GM23338 (cell line): ENCODE measurements around the gene ADH1A. TPM values are rescaled to one million over a fixed set of nuclear protein-coding genes. Genes with fewer than 3 reads are reported as not detected.

Experiments
- ATAC-seq: fragments of 200-7000 bp; cut with Tn5 transposase; 3 replicates; pipeline ENCODE4 v1.9.1; 2020
- DNase-seq: peaks from one replicate; pipeline ENCODE4 v3.0.0-alpha.2; 2015; ENCODE audit warnings: low spot score
- H2AFZ ChIP-seq: fragments of 200-600 bp; sonication (generic); 2 replicates; pipeline ENCODE4 v1.8.0; 2016; ENCODE audit warnings: antibody characterized with exemption, mild to moderate bottlenecking, moderate library complexity
- H3F3A ChIP-seq: fragments of 200-600 bp; sonication (generic); replicated peaks from 2 replicates; pipeline ENCODE4 v1.8.0; 2017; ENCODE audit warnings: antibody characterized with exemption, mixed run types, low read depth
- H3K27ac ChIP-seq: fragments of 200-600 bp; sonication (generic); 2 replicates; pipeline ENCODE4 v1.6.1; 2016; ENCODE audit warnings: low read depth
- H3K27me3 ChIP-seq: fragments of 200-600 bp; sonication (generic); 2 replicates; pipeline ENCODE4 v1.8.0; 2016; ENCODE audit warnings: mild to moderate bottlenecking, mixed run types, moderate library complexity; ENCODE audit not compliant: insufficient read depth
- H3K36me3 ChIP-seq: fragments of 200-600 bp; sonication (generic); 2 replicates; pipeline ENCODE4 v1.8.0; 2016; ENCODE audit warnings: mild to moderate bottlenecking; ENCODE audit not compliant: insufficient read depth
- H3K4me1 ChIP-seq: fragments of 200-600 bp; sonication (generic); 2 replicates; pipeline ENCODE4 v1.8.0; 2016; ENCODE audit warnings: mild to moderate bottlenecking, moderate library complexity; ENCODE audit not compliant: insufficient read depth
- H3K4me2 ChIP-seq: fragments of 200-600 bp; sonication (generic); 2 replicates; pipeline ENCODE4 v1.7.1; 2017; ENCODE audit warnings: mixed run types
- H3K4me3 ChIP-seq: fragments of 200-600 bp; sonication (generic); 2 replicates; pipeline ENCODE4 v1.6.1; 2016; ENCODE audit warnings: mixed run types
- H3K79me2 ChIP-seq: fragments of 200-600 bp; sonication (generic); replicated peaks from 2 replicates; pipeline ENCODE4 v1.8.0; 2017; ENCODE audit warnings: mild to moderate bottlenecking; ENCODE audit not compliant: insufficient read depth
- H3K9me2 ChIP-seq: fragments of 200-600 bp; sonication (generic); 2 replicates; pipeline ENCODE4 v1.8.0; 2017; ENCODE audit not compliant: insufficient read depth
- H4K20me1 ChIP-seq: fragments of 200-600 bp; sonication (generic); replicated peaks from 2 replicates; pipeline ENCODE4 v1.8.0; 2017; ENCODE audit warnings: mild to moderate bottlenecking; ENCODE audit not compliant: insufficient read depth
- H3K27ac Mint-ChIP-seq: 2 replicates; pipeline ENCODE4 v1.8.0; 2020; ENCODE audit warnings: inconsistent platforms, mild to moderate bottlenecking, moderate library complexity, mixed read lengths
- H3K27me3 Mint-ChIP-seq: 3 replicates; pipeline ENCODE4 v1.8.0; 2022; ENCODE audit warnings: low read depth, mild to moderate bottlenecking, moderate library complexity, mixed read lengths, inconsistent platforms; ENCODE audit not compliant: insufficient read depth, poor library complexity
- H3K36me3 Mint-ChIP-seq: 3 replicates; pipeline ENCODE4 v1.8.0; 2021; ENCODE audit warnings: low read depth, mild to moderate bottlenecking, inconsistent platforms, moderate library complexity, mixed read lengths
- H3K4me1 Mint-ChIP-seq: 3 replicates; pipeline ENCODE4 v1.8.0; 2020; ENCODE audit warnings: mild to moderate bottlenecking, inconsistent platforms, mixed read lengths
- H3K4me3 Mint-ChIP-seq: 3 replicates; pipeline ENCODE4 v1.8.0; 2021; ENCODE audit warnings: moderate library complexity, mild to moderate bottlenecking, inconsistent platforms, mixed read lengths
- H3K9me3 Mint-ChIP-seq: 3 replicates; pipeline ENCODE4 v1.8.0; 2020; ENCODE audit warnings: moderate library complexity, mild to moderate bottlenecking, inconsistent platforms, mixed read lengths
- EZH2 ChIP-seq: fragments of 200-600 bp; sonication (generic); IDR thresholded peaks from one replicate; pipeline ENCODE4 v1.8.0; 2017; ENCODE audit warnings: antibody characterized with exemption, mild to moderate bottlenecking, low read depth; ENCODE audit not compliant: unreplicated experiment
- EZH2phosphoT487 ChIP-seq: fragments of 200-600 bp; sonication (generic); IDR thresholded peaks from one replicate; pipeline ENCODE4 v1.8.1; 2018; ENCODE audit warnings: antibody characterized with exemption; ENCODE audit not compliant: unreplicated experiment
- NANOG ChIP-seq: IDR thresholded peaks from 2 replicates; pipeline ENCODE4 v1.6.1; 2016; ENCODE audit warnings: antibody characterized with exemption, borderline replicate concordance
- ZNF331 ChIP-seq: fragments of 250-450 bp; sonication (Bioruptor Pico); IDR thresholded peaks from 2 replicates; pipeline ENCODE4 v1.5.0; 2020; ENCODE audit warnings: low read depth, mild to moderate bottlenecking, moderate library complexity
- polyA plus RNA-seq: library from polyadenylated mRNA; unstranded; fragments of >200 nt; fragmentation: Nextera tagmentation; extraction: Ambion mirVana; gene quantifications from 2 replicates; pipeline ENCODE4 v1.2.1, GENCODE V29; 2016
- total RNA-seq: library from RNA; depleted of rRNA; stranded (reverse); fragments of >200 nt; shearing (Covaris generic); gene quantifications from 2 replicates; pipeline ENCODE4 v1.2.3, GENCODE V29; 2014
- TF ChIP-seq, protein P1 (sequence below): IDR thresholded peaks from one replicate; pipeline ENCODE4 v1.6.1; 2018; ENCODE audit warnings: antibody characterized with exemption; ENCODE audit not compliant: unreplicated experiment
- TF ChIP-seq, protein P2 (sequence below): fragments of 250-450 bp; sonication (Bioruptor Pico); IDR thresholded peaks from 2 replicates; pipeline ENCODE4 v1.5.0; 2020; ENCODE audit warnings: mild to moderate bottlenecking, moderate library complexity

Gene ADH1A
- total and polyA plus RNA-seq, 2 experiments from 2014 or later, result not detected

DNA sequence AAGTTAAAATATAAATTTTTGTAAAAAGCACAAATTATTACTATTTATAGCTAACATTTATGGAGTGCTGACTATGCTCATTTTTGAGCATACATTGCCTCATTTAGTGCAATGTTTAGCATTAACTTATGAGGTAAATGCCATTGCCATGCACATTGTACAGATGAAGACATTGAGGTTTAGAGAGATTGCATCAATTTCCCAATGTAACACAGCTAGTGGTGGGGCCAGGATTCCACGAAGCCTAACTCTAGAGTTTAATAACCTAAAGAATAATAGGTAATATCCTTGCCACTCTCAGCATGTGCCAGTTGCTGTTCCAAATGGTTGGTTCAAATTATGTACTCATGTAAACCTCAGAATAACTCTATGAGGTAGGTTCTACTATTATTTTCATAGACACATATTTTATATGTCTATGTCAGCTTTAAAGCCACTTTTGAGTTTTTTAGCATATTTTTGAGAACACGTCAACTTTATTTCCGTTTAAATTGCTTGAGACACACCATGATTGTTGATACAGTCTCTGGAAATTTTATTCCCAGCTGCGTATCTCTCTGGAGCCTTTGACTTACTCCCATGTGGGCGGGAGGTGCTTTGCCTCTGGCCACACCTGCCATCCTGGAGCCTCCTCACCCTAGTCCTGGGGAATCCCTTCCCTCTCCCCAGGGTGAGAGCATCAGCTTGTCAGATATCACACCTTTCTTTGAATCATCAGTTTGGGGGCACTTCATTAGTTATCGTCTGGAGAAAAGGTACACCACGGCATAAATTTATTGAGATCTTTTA is 10.8 kb upstream of the ADH1A start:
- Histone ChIP-seq H3K9me2 (peaks cover 5% of the 10 kb centered on the region; the same call in 1 of the 2 replicates), H3K79me2 (no peaks in the 10 kb centered on the region), H3K4me3 (no peak overlapping the region), H3K36me3 (no peaks in the 10 kb centered on the region), H3K27me3 (no peaks in the 10 kb centered on the region), H3K4me2 (no peak overlapping the region), H4K20me1 (no peaks in the 10 kb centered on the region), H3K27ac (no peak overlapping the region), H3K4me1 (no peaks in the 10 kb centered on the region), H3F3A (no peaks in the 10 kb centered on the region), H2AFZ (no peak overlapping the region)
- peaks cover 8% of the 10 kb centered on the region; the same call in 2 of the 3 replicates for H3K9me3 Mint-ChIP-seq
- TF ChIP-seq EZH2 (no peak), NANOG (no peak)
- TF ChIP-seq, protein P1, sequence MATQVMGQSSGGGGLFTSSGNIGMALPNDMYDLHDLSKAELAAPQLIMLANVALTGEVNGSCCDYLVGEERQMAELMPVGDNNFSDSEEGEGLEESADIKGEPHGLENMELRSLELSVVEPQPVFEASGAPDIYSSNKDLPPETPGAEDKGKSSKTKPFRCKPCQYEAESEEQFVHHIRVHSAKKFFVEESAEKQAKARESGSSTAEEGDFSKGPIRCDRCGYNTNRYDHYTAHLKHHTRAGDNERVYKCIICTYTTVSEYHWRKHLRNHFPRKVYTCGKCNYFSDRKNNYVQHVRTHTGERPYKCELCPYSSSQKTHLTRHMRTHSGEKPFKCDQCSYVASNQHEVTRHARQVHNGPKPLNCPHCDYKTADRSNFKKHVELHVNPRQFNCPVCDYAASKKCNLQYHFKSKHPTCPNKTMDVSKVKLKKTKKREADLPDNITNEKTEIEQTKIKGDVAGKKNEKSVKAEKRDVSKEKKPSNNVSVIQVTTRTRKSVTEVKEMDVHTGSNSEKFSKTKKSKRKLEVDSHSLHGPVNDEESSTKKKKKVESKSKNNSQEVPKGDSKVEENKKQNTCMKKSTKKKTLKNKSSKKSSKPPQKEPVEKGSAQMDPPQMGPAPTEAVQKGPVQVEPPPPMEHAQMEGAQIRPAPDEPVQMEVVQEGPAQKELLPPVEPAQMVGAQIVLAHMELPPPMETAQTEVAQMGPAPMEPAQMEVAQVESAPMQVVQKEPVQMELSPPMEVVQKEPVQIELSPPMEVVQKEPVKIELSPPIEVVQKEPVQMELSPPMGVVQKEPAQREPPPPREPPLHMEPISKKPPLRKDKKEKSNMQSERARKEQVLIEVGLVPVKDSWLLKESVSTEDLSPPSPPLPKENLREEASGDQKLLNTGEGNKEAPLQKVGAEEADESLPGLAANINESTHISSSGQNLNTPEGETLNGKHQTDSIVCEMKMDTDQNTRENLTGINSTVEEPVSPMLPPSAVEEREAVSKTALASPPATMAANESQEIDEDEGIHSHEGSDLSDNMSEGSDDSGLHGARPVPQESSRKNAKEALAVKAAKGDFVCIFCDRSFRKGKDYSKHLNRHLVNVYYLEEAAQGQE, result no peak
- no peak overlapping the region for H3K27ac Mint-ChIP-seq
- H3K27me3 Mint-ChIP-seq, result peaks cover 2% of the 10 kb centered on the region
- ATAC-seq, result no peak
- no peak for DNase-seq
- H3K4me3 Mint-ChIP-seq, result no peak overlapping the region
- H3K4me1 Mint-ChIP-seq, result no peaks in the 10 kb centered on the region
- no peaks in the 10 kb centered on the region for H3K36me3 Mint-ChIP-seq

DNA sequence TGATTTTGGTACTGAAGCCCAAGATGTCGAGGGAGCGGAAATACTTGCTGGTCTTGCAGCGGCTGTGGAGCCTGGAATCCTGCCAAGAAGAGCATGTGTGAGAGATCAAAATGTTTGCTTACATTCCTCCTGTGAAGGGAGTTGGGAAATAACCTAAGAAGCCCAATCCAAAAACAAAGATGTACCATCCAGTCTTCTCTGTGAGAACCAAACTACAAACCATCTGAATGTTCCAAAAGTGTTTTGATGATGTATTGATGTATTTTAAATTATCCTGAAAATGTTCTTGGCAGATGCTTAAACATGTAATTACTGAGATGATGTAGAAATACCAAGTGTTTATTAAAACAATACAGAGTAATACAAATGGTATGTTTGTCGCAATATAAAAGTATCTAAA is 10.1 kb upstream of the ADH1A start:
- DNase-seq (no peak), ATAC-seq (no peak)
- H3K27ac Mint-ChIP-seq, result no peak overlapping the region
- H3K36me3 ChIP-seq, result no peaks in the 10 kb centered on the region
- H3K9me3 Mint-ChIP-seq, result peaks cover 8% of the 10 kb centered on the region; the same call in 2 of the 3 replicates
- no peaks in the 10 kb centered on the region for H3K27me3 ChIP-seq
- H3K27me3 Mint-ChIP-seq, result peaks cover 2% of the 10 kb centered on the region
- no peak for TF ChIP-seq ZNF331 (CRISPR knock-in tag)
- TF ChIP-seq NANOG, result no peak
- TF ChIP-seq EZH2phosphoT487, result no peak
- TF ChIP-seq, protein P2, sequence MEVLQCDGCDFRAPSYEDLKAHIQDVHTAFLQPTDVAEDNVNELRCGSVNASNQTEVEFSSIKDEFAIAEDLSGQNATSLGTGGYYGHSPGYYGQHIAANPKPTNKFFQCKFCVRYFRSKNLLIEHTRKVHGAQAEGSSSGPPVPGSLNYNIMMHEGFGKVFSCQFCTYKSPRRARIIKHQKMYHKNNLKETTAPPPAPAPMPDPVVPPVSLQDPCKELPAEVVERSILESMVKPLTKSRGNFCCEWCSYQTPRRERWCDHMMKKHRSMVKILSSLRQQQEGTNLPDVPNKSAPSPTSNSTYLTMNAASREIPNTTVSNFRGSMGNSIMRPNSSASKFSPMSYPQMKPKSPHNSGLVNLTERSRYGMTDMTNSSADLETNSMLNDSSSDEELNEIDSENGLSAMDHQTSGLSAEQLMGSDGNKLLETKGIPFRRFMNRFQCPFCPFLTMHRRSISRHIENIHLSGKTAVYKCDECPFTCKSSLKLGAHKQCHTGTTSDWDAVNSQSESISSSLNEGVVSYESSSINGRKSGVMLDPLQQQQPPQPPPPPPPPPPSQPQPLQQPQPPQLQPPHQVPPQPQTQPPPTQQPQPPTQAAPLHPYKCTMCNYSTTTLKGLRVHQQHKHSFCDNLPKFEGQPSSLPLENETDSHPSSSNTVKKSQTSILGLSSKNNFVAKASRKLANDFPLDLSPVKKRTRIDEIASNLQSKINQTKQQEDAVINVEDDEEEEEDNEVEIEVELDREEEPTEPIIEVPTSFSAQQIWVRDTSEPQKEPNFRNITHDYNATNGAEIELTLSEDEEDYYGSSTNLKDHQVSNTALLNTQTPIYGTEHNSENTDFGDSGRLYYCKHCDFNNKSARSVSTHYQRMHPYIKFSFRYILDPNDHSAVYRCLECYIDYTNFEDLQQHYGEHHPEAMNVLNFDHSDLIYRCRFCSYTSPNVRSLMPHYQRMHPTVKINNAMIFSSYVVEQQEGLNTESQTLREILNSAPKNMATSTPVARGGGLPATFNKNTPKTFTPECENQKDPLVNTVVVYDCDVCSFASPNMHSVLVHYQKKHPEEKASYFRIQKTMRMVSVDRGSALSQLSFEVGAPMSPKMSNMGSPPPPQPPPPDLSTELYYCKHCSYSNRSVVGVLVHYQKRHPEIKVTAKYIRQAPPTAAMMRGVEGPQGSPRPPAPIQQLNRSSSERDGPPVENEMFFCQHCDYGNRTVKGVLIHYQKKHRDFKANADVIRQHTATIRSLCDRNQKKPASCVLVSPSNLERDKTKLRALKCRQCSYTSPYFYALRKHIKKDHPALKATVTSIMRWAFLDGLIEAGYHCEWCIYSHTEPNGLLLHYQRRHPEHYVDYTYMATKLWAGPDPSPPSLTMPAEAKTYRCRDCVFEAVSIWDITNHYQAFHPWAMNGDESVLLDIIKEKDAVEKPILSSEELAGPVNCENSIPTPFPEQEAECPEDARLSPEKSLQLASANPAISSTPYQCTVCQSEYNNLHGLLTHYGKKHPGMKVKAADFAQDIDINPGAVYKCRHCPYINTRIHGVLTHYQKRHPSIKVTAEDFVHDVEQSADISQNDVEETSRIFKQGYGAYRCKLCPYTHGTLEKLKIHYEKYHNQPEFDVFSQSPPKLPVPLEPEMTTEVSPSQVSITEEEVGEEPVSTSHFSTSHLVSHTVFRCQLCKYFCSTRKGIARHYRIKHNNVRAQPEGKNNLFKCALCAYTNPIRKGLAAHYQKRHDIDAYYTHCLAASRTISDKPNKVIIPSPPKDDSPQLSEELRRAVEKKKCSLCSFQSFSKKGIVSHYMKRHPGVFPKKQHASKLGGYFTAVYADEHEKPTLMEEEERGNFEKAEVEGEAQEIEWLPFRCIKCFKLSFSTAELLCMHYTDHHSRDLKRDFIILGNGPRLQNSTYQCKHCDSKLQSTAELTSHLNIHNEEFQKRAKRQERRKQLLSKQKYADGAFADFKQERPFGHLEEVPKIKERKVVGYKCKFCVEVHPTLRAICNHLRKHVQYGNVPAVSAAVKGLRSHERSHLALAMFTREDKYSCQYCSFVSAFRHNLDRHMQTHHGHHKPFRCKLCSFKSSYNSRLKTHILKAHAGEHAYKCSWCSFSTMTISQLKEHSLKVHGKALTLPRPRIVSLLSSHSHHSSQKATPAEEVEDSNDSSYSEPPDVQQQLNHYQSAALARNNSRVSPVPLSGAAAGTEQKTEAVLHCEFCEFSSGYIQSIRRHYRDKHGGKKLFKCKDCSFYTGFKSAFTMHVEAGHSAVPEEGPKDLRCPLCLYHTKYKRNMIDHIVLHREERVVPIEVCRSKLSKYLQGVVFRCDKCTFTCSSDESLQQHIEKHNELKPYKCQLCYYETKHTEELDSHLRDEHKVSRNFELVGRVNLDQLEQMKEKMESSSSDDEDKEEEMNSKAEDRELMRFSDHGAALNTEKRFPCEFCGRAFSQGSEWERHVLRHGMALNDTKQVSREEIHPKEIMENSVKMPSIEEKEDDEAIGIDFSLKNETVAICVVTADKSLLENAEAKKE (CRISPR knock-in tag), result no peak
- H3K4me2 ChIP-seq, result no peak overlapping the region
- no peak overlapping the region for H3K4me3 ChIP-seq
- peaks cover 8% of the 10 kb centered on the region for H3K9me2 ChIP-seq
- H3K4me3 Mint-ChIP-seq, result no peak overlapping the region
- H3F3A ChIP-seq, result no peaks in the 10 kb centered on the region
- no peaks in the 10 kb centered on the region for H3K36me3 Mint-ChIP-seq
- no peak overlapping the region for H3K27ac ChIP-seq
- no peaks in the 10 kb centered on the region for H4K20me1 ChIP-seq
- H3K79me2 ChIP-seq, result no peaks in the 10 kb centered on the region
- no peak overlapping the region for H2AFZ ChIP-seq
- no peaks in the 10 kb centered on the region for H3K4me1 ChIP-seq
- H3K4me1 Mint-ChIP-seq, result no peaks in the 10 kb centered on the region
